Measurements from ENCODE around the gene ATP5ME. TPM values are rescaled to one million over a fixed set of nuclear protein-coding genes. Genes with fewer than 3 reads are reported as not detected.
"Not testable (repeated sequence)": the region's sequence is repeated elsewhere in the genome, so short reads cannot be mapped to it uniquely, and the experiment has no call there.

Gene ATP5ME
- total and polyA plus RNA-seq, 9 donors, result 241 to 722 (median 332) TPM

DNA sequence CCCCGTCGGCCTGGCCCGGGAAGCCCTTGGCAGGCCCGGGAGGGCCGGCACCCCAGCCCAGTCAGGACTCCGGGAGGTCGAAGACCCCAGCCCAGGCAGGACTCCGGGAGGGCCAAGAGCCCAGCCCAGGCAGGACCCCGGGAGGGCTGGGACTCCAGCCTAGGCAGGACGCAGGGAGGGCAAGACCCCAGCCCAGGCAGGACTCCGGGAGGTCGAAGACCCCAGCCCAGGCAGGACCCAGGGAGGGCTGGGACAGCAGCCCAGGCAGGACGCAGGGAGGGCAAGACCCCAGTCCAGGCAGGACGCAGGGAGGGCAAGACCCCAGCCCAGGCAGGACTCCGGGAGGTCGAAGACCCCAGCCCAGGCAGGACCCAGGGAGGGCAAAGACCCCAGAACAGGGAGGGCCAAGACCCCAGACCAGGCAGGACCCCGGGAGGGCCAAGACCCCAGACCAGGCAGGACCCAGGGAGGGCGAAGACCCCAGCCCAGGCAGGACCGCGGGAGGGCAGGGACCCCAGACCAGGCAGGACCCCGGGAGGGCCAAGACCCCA lies 32.1 kb upstream of the ATP5ME start:
- H3K36me3 ChIP-seq (ENCODE audit: control insufficient read depth, insufficient read depth, low read length), result peaks cover 12% of the 10 kb centered on the region
- WGBS (ENCODE audit: insufficient coverage), result 4% methylated on average over 18 of the region's 21 CpGs
- not testable (repeated sequence) for DNase-seq; H3K27me3 ChIP-seq (ENCODE audit: control insufficient read depth, insufficient read depth, low read length); H3K9me3 ChIP-seq (replicated peaks; ENCODE audit: control insufficient read depth, low read depth, low read length)
- peaks cover 32% of the 10 kb centered on the region for H3K4me1 ChIP-seq (ENCODE audit: control insufficient read depth, insufficient read depth, low read length)
- peak overlapping the region; percentile 89 for H3K4me3 ChIP-seq (ENCODE audit: low read length)
- peak overlapping the region; percentile 59 for H3K27ac ChIP-seq (ENCODE audit: low read length)

DNA sequence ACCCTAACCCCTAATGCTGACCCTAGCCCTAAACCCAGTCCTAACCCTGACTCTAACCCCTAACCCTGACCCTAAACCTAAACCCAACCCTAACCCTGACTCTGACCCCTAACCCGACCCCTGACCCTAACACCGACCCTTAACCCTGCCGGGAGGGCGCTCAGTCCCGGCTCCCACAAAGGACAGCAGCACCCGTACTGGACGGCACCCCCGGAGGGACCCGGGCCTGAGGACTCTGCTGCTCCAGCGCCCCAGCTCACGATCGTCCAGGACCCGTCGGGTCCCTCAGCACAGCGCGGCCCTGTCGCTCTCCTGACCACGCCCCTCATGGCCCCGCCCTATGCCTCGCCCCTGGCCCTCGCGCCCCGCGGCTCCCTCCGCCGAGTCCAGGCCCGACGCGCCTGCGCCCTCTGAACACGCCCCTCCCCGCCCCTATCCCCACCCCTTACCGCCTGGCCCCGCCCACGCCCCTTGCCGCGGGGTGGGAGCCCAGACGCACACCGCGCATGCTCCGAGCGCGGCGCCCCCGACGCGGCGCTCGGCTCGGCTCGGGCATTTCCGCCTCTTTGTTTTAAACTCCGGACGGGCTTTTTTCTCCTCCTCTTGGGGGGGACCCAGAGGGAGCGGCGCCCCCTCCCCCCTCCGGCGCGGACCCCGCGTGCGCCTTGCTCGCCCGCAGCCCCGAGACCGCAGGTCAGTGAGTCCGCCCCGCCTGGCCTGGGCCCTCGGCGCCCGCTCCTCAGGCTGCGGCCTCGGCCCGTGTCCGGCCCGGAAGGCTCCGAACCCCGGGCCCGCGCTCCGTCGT lies 31.4 kb upstream of the ATP5ME start, which contains the start of gene PCGF3:
Gene PCGF3, plus strand, starts transcription at position 555 of the 805 bp plus-strand sequence. CDS start 27,849 bp downstream, outside the sequence.
- H3K36me3 ChIP-seq (ENCODE audit: control insufficient read depth, insufficient read depth, low read length), result peaks cover 12% of the 10 kb centered on the region

DNA sequence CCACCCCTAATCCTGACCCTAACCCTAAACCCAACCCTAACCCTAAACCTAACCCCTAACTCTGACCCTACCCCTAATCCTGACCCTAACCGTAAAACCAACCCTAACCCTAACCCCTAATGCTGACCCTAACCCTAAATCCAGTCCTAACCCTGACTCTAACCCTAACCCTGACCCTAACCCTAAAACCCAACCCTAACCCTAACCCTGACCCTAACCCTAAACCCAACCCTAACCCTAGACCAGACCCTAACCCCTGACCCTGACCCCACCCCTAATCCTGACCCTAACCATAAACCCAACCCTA lies 30.8 kb upstream of the ATP5ME start:
- 94% methylated on average over 1 of the region's 1 CpG for WGBS (ENCODE audit: insufficient coverage)
- DNase-seq, result no peak
- Histone ChIP-seq H3K27ac (ENCODE audit: low read length) (peak overlapping the region; percentile 21), H3K4me1 (ENCODE audit: control insufficient read depth, insufficient read depth, low read length) (peaks cover 25% of the 10 kb centered on the region), H3K27me3 (ENCODE audit: control insufficient read depth, insufficient read depth, low read length) (peaks cover 2% of the 10 kb centered on the region), H3K4me3 (ENCODE audit: low read length) (peak overlapping the region; percentile 40), H3K36me3 (ENCODE audit: control insufficient read depth, insufficient read depth, low read length) (peaks cover 9% of the 10 kb centered on the region), H3K9me3 (replicated peaks; ENCODE audit: control insufficient read depth, low read depth, low read length) (no peaks in the 10 kb centered on the region)

More for the DNA sequence above, 31.4 kb upstream of the ATP5ME start, which contains the start of gene PCGF3:
- 3% methylated on average over 76 of the region's 82 CpGs for WGBS (ENCODE audit: insufficient coverage)
- no peaks in the 10 kb centered on the region for H3K9me3 ChIP-seq (replicated peaks; ENCODE audit: control insufficient read depth, low read depth, low read length)
- peaks cover 31% of the 10 kb centered on the region for H3K4me1 ChIP-seq (ENCODE audit: control insufficient read depth, insufficient read depth, low read length)
- H3K27ac ChIP-seq (ENCODE audit: low read length), result peak within 1 kb of the TSS; percentile 59
- peak within 1 kb of the TSS; percentile 89 for H3K4me3 ChIP-seq (ENCODE audit: low read length)
- H3K27me3 ChIP-seq (ENCODE audit: control insufficient read depth, insufficient read depth, low read length), result peaks cover 2% of the 10 kb centered on the region
- peak; percentile 97 for DNase-seq

DNA sequence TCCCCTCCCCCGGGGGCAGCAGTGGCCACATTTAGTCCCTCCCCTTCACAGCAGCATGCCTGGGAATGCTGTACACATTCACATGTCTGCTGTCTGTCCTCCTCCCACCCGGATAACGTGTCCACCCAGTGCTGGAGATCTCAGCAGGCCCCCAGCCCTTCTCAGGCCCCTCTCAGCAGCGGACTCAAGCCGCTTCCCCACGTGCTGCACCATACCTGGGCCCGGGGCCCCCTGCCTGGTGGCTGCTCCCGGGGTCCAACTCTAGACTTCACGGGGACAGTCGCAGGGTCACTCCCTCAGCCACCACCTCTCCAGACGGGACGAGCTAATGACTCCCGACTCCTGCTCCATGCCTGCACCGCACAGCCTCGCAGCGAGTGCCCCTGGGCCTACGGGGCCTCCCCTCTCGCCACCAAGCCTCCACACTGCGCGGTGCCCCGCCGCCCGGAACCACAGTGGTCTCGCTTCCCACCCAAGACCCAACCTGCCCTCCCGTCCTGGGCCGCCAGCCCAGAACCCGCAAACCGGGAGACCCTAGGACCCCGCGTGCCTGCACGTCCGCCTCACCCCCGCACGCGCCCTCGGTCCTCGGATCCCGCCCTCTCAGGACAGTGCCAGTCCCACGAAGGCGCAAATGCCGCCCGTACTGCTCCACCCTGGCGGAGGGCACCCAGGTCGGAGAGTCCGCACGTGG lies 30.3 kb upstream of the ATP5ME start:
- WGBS (ENCODE audit: insufficient coverage), result 87% methylated on average over 43 of the region's 46 CpGs
- H3K9me3 ChIP-seq (replicated peaks; ENCODE audit: control insufficient read depth, low read depth, low read length), result no peaks in the 10 kb centered on the region
- no peak overlapping the region for H3K4me3 ChIP-seq (ENCODE audit: low read length)
- H3K27me3 ChIP-seq (ENCODE audit: control insufficient read depth, insufficient read depth, low read length), result peaks cover 2% of the 10 kb centered on the region
- H3K4me1 ChIP-seq (ENCODE audit: control insufficient read depth, insufficient read depth, low read length), result peaks cover 25% of the 10 kb centered on the region
- no peak overlapping the region for H3K27ac ChIP-seq (ENCODE audit: low read length)
- no peak for DNase-seq
- H3K36me3 ChIP-seq (ENCODE audit: control insufficient read depth, insufficient read depth, low read length), result peaks cover 6% of the 10 kb centered on the region

DNA sequence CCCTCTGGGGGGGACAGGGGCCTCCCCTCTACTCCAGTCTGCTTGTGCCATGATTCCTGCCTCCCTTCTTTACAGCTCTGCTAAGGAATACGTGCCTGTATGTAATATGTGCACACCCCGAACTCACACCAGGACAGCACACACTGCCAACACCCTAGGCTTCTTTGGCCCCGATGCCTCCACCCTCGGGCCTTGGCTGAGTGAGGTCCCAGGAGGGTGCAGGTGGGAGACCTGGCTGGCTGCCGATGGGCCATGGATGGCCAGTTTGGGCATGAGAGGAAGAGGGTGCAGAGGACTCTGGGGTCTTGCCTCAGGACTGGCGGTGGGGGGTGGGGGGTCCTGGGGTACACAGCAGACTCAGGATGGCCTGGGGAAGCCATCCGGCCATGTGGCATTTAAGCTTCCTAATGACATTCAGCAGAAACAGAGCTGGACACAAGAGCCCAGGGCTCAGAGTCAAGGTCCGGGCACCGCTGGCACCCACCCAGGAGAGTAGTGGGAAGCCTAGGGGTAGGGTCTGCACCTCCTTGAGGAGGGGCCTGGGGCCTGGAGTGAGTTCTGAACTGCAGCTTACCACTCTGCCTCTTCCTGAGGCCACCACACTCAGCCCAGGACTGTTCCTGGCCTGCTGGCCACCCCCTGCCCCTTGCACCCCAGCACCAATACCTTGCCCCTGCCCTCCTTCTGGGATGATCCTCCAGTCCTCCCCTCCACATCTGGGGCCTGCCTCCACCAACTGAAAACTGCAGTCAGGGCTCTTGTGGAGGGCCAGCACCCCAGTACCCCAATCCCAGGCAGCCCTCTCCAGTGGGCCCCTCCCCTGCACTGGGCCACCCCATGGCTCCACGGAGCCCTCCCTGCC lies 29.5 kb upstream of the ATP5ME start:
- Histone ChIP-seq H3K27me3 (ENCODE audit: control insufficient read depth, insufficient read depth, low read length) (peaks cover 2% of the 10 kb centered on the region), H3K9me3 (replicated peaks; ENCODE audit: control insufficient read depth, low read depth, low read length) (no peaks in the 10 kb centered on the region), H3K36me3 (ENCODE audit: control insufficient read depth, insufficient read depth, low read length) (peaks cover 4% of the 10 kb centered on the region), H3K4me1 (ENCODE audit: control insufficient read depth, insufficient read depth, low read length) (peaks cover 24% of the 10 kb centered on the region), H3K27ac (ENCODE audit: low read length) (no peak overlapping the region), H3K4me3 (ENCODE audit: low read length) (no peak overlapping the region)
- no peak for DNase-seq
- 88% methylated on average over 7 of the region's 10 CpGs for WGBS (ENCODE audit: insufficient coverage)

DNA sequence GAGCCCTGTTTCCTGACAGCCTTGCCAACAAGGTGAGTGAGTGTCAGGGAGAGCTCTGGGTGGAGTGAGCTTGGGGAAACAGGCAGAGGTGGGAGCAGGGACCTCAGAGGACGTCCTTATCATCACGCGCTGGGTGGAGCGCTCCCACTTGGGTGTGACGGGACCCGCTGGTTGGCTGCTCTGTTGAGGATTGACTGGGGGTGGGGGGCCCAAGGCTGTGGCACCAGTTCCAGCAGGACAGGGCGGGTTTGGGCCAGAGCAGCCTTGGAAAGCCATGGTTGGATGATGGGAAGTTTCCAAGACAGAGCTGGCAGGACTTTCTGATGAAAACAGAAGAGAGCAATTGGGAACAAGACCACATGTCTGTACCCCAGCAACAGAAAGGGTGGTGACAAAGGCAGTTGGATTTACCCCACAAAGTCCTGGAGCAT lies 28.6 kb upstream of the ATP5ME start:
- WGBS (ENCODE audit: insufficient coverage), result 88% methylated on average over 7 of the region's 7 CpGs
- H3K27ac ChIP-seq (ENCODE audit: low read length), result no peak overlapping the region
- H3K4me1 ChIP-seq (ENCODE audit: control insufficient read depth, insufficient read depth, low read length), result peaks cover 16% of the 10 kb centered on the region
- H3K4me3 ChIP-seq (ENCODE audit: low read length), result no peak overlapping the region
- peaks cover 2% of the 10 kb centered on the region for H3K27me3 ChIP-seq (ENCODE audit: control insufficient read depth, insufficient read depth, low read length)
- no peaks in the 10 kb centered on the region for H3K9me3 ChIP-seq (replicated peaks; ENCODE audit: control insufficient read depth, low read depth, low read length)
- no peak for DNase-seq
- no peaks in the 10 kb centered on the region for H3K36me3 ChIP-seq (ENCODE audit: control insufficient read depth, insufficient read depth, low read length)

DNA sequence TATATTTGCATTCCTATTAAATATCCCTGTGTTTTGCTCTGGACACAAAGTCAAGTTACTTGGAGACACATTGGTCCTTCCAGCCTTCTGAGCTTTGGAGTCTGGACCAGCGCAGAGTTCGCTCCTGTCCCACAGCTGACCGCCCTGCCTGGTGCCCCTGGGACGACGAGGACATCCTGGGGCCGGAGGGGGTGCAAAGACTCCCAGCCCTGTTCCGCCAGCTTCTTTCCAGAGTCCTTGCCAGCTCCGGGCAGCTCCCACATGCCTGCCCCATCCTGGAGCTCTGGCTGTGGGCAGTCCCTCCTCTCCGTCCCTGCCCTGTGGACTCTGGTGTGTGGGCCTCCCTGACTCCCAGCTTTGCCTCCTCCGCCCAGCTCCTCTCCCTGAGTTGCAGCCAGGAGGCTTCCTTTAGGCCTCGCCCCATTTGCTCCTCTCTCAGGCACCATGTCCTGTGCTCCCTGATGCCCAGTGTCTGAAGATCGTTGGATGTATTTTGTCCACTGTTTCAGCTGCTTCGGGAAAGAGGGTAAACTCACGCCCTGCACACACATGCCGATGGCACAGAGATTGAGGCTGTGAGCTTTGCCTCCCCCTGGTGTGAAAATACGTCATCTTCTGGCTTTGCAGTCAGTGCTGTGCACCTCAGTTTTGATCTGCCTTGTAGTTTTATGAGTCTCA lies 26.6 kb upstream of the ATP5ME start:
- no peak for DNase-seq
- 73% methylated on average over 12 of the region's 16 CpGs for WGBS (ENCODE audit: insufficient coverage)
- Histone ChIP-seq H3K4me1 (ENCODE audit: control insufficient read depth, insufficient read depth, low read length) (peaks cover 6% of the 10 kb centered on the region), H3K9me3 (replicated peaks; ENCODE audit: control insufficient read depth, low read depth, low read length) (no peaks in the 10 kb centered on the region), H3K36me3 (ENCODE audit: control insufficient read depth, insufficient read depth, low read length) (no peaks in the 10 kb centered on the region), H3K27me3 (ENCODE audit: control insufficient read depth, insufficient read depth, low read length) (peaks cover 4% of the 10 kb centered on the region), H3K27ac (ENCODE audit: low read length) (no peak overlapping the region), H3K4me3 (ENCODE audit: low read length) (no peak overlapping the region)

DNA sequence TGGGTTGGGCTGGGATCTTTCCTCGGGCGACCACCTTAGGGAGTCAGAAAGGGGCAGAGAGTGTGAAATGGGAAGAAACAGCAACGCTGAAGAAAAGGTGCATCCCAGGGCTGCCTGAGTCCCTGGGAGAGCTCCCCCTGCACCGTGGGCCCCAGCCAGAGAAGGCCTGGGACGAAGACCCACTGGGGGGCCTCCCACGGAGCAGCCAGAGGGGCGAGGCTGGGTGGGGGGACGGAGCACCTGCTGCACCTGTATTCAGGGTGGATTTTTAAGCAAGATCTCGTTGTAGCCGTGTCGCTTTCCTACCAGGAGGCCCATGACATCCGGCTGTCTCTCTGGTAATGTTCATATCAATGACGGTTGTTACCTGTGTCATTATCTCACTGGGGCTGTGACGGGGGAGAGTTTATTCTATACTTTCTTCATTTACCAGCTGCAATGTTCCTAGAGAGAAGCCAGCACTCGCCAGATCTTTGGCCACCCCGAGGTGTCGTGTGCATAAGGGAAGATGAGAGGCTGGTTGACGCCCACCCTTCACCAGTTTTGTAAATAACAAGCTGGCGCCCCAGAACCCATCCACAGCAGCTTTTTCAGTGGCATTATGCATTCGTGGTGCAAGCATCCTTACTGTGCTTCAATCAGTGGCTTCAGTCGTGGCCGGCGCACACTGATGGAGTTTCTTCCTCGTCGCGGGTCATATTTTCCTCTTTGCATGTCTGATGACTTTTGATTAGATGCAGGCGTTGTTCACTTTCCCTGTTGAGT lies 25.9 kb upstream of the ATP5ME start:
- Histone ChIP-seq H3K36me3 (ENCODE audit: control insufficient read depth, insufficient read depth, low read length) (no peaks in the 10 kb centered on the region), H3K4me3 (ENCODE audit: low read length) (no peak overlapping the region), H3K27me3 (ENCODE audit: control insufficient read depth, insufficient read depth, low read length) (peaks cover 4% of the 10 kb centered on the region), H3K4me1 (ENCODE audit: control insufficient read depth, insufficient read depth, low read length) (peaks cover 2% of the 10 kb centered on the region), H3K9me3 (replicated peaks; ENCODE audit: control insufficient read depth, low read depth, low read length) (no peaks in the 10 kb centered on the region), H3K27ac (ENCODE audit: low read length) (no peak overlapping the region)
- DNase-seq, result no peak
- WGBS (ENCODE audit: insufficient coverage), result 69% methylated on average over 13 of the region's 27 CpGs

All from muscle of leg (tissue), 11 donors.